Tibial nerve (tissue), 4 donors: ENCODE data around the gene BMPR1A.

Source experiments
- EP300 ChIP-seq, 2 donors: sonication (generic); formaldehyde crosslinking; IDR thresholded peaks; one replicate each; pipeline ENCODE4 v1.6.1; 2017; ENCODE audit warnings: antibody characterized with exemption in 2 of 2, mild to moderate bottlenecking in 1 of 2
- POLR2A ChIP-seq, 2 donors: fragments of 450-650 bp; IDR thresholded peaks; one replicate each; pipeline ENCODE4 v1.6.1; 2017; ENCODE audit warnings: antibody characterized with exemption in 2 of 2, mild to moderate bottlenecking in 2 of 2, moderate library complexity in 2 of 2
- TF ChIP-seq, protein P1 (sequence below), 5 experiments: fragments of 200-600 bp in 3 of 5; fragments of 450-650 bp in 2 of 5; sonication (generic) in 3 of 5; IDR thresholded peaks; one replicate each; pipeline ENCODE4 v1.5.1; 2016 to 2019; ENCODE audit warnings: antibody characterized with exemption in 5 of 5, mild to moderate bottlenecking in 3 of 5, moderate library complexity in 2 of 5

DNA sequence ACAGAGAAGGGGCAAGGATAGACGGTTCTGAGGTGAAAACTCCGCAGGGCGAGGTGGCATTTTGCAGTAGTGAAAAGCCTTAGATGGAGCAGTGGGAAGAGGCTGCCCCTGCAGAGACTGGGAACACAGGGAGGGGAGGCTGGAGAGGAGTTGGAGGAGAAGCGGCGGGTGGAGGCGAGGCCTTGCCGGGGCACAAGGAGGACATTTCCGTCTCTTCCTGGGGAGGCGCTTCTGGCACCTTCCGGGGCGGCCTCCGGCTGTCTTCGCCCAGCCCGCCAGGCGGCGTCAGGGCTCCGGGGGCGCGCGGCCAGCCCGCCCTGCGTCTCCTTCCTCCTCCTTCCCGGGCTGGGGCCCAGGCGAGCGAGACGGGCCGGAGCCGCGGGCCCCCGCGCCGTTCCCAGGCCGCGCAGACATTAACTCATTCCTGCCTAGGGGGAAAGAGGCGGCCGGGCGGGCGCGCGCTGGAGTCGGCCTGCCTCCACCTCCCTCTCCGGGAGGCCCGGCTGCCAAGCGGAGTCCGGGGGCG, 45.4 kb upstream of the BMPR1A start:
- TF ChIP-seq, protein P1, sequence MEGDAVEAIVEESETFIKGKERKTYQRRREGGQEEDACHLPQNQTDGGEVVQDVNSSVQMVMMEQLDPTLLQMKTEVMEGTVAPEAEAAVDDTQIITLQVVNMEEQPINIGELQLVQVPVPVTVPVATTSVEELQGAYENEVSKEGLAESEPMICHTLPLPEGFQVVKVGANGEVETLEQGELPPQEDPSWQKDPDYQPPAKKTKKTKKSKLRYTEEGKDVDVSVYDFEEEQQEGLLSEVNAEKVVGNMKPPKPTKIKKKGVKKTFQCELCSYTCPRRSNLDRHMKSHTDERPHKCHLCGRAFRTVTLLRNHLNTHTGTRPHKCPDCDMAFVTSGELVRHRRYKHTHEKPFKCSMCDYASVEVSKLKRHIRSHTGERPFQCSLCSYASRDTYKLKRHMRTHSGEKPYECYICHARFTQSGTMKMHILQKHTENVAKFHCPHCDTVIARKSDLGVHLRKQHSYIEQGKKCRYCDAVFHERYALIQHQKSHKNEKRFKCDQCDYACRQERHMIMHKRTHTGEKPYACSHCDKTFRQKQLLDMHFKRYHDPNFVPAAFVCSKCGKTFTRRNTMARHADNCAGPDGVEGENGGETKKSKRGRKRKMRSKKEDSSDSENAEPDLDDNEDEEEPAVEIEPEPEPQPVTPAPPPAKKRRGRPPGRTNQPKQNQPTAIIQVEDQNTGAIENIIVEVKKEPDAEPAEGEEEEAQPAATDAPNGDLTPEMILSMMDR (IDR thresholded peaks at IDR 0.05), result peak; percentile 82 to 98 (median 95)
- TF ChIP-seq EP300 (IDR thresholded peaks at IDR 0.05) (peak in 1 of 2 donors; percentile 83), POLR2A (IDR thresholded peaks at IDR 0.05) (peak; percentile 7 to 68)
